Pancreas (tissue), 10 donors: ENCODE results near the gene DCAF11. TPM values are rescaled to one million over a fixed set of nuclear protein-coding genes. Genes with fewer than 3 reads are reported as not detected.
A peak's percentile ranks its signal among the peaks of the same experiment; 100 is the strongest.

ENCODE experiments used
- ATAC-seq, 4 donors: fragments of 200-7000 bp; cut with Tn5 transposase; one replicate each; pipeline versions ENCODE4 v1.8.0 to v1.9.1; 2020; ENCODE audit warnings: mild to moderate bottlenecking in 4 of 4, moderate library complexity in 4 of 4
- DNase-seq, 6 donors: peaks; one replicate each; pipeline ENCODE4 v3.0.0-alpha.2; 2020
- FAIRE-seq: peaks from 2 replicates; lab custom pipeline; 2012; peaks lifted over from hg19 to GRCh38; lab: Jason Lieb, UNC
- H3K27ac ChIP-seq, 4 donors: fragments of 200-600 bp; sonication (generic); 1 replicate in 3 of 4; 2 replicates in 1 of 4; pipeline versions ENCODE4 v1.5.0 to v1.8.0; 2020
- H3K27me3 ChIP-seq, 4 donors: fragments of 200-600 bp; one replicate each; pipeline ENCODE4 v1.8.0; 2021
- H3K36me3 ChIP-seq, 3 donors: fragments of 200-600 bp; sonication (generic) in 1 of 3; one replicate each; pipeline versions ENCODE4 v1.5.0 to v1.8.0; 2020 to 2021
- H3K4me1 ChIP-seq, 3 donors: fragments of 200-600 bp; one replicate each; pipeline ENCODE4 v1.8.0; 2021
- H3K4me3 ChIP-seq, 4 donors: fragments of 200-600 bp; sonication (generic) in 2 of 4; one replicate each; pipeline versions ENCODE4 v1.5.0 to v1.8.0; 2020 to 2021
- H3K9me3 ChIP-seq, 4 donors: fragments of 200-600 bp; one replicate each; pipeline ENCODE4 v1.8.0; 2021
- CTCF ChIP-seq, 4 donors: fragments of 200-600 bp; sonication (generic) in 3 of 4; IDR thresholded peaks; one replicate each; pipeline versions ENCODE4 v1.5.0 to v1.8.0; 2021; ENCODE audit warnings: antibody characterized with exemption in 4 of 4
- WGBS, 2 donors: extraction: QIAGEN DNeasy Blood & Tissue Kit; methylation state at CpG; one replicate each; pipeline ENCODE4 v1.1.7; 2013; 5-methylcytosine and 5-hydroxymethylcytosine counted together
- intact Hi-C, 3 donors: fragments of 100-400 bp; cut with DNase I; formaldehyde crosslinking; loops; one replicate each; pipeline versions ENCODE4 v1.11.1 to v1.14.2; 2022
- polyA plus RNA-seq, 2 donors: library from polyadenylated mRNA; stranded (reverse); fragments of 200-250 nt; gene quantifications; one replicate each; pipeline ENCODE4 v1.2.3, GENCODE V29; 2013
- total RNA-seq, 6 donors: library from RNA; stranded (reverse); fragmentation: NEBNext Ultra II Directional in 4 of 6; extraction: Animal tissue kit (Norgen Biotek cat#: 25700) in 4 of 6; gene quantifications; one replicate each; pipeline versions ENCODE4 v1.2.1 to v1.2.4, GENCODE V29; 2021 to 2023
- donor health status: healthy with polysubstance abuse.
- donor health status: DM: no; HTN: no; CAD: no; lungs with moderate emphysema.
- donor health status: DM: no; HTN: no; CAD: no.
- donor health status: control.
- donor health status: control.
- donor health status: Bipolar disorder and iron deficiency.
- donor health status: DM: yes; HTN: yes; CAD: no.
- donor health status: DM: no; HTN: no; CAD: no.
- donor health status: DM: no; HTN: no; CAD: no.
- donor health status: DM: yes; HTN: yes; CAD: no.

Gene DCAF11
- total and polyA plus RNA-seq, 8 donors: 34.2 to 78.9 (median 56.0) TPM

DNA sequence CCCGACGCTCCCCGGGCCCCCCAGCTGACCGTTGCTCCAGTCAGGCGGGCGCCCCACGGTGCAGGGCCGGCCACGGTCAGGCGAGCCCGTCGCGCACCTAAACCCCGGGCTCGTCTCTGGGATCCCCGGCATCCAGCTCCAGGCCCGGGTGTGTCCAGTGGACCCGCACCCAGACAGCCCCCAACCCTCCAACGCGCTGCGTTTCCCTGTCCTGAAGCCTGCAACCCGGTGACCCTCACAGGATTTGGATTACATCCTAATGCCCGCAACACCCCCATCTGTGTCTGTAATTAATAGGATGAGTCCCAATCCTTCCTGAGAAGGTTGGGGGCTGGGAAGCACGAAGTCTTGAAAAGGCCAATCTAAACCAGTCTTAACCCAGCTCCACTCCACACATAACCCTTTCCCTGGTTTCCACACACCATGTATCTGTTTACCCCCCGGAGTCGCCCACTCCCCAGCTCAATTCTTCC is 32.8 kb upstream of the DCAF11 start:
- Histone ChIP-seq H3K36me3 (no peaks in the 10 kb centered on the region), H3K27me3 (no peaks in the 10 kb centered on the region), H3K4me1 (peaks cover 0 to 4% (median 0%) of the 10 kb centered on the region in 3 donors), H3K4me3 (peak overlapping the region; percentile 33 to 77 (median 46)), H3K27ac (peak overlapping the region; percentile 35 to 84 (median 78)), H3K9me3 (no peaks in the 10 kb centered on the region)
- intact Hi-C loops: no loop called here
- FAIRE-seq (no peak), DNase-seq (no peak), ATAC-seq (no peak)
- TF ChIP-seq CTCF (IDR thresholded peaks at IDR 0.05): no peak
- WGBS, 2 donors: 16 to 21% methylated on average over 26 of the region's 26 CpGs

DNA sequence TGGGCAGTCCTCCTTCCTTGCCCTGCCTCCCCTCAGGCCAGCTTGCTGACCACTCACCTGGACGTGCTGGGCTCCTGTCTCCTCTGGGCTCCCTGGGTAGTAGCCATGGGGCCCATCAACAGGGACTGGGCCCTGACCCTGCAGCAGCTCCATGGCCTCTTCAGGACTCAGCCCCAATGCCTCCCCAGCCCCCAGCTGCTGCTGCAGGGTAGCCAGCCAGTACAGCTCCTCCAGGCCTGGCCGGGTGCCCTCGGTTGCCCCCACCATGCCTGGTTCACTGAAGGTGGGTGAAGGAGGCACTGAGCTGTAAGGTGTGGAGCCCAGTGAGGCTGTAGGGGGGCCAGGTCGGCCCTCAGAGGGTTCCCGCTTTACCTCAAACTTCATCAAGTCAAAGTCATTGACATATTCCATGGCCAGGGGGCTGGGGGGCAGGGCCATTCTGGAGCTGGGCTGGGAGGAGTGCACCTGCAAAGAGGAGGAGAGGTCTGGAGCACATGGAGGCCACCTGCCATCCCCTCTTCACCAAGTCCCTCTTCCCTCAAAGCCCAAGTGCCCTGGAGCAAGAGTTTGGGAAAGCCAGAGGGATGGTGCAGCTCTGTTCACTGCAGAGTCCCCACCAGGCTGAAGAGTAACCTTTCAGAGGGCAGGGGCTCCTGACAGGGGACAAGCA is 32.0 kb upstream of the DCAF11 start:
- DNase-seq (peak in 1 of 6 donors; percentile 75), FAIRE-seq (no peak), ATAC-seq (no peak)
- WGBS, 2 donors: 90 to 97% methylated on average over 5 of the region's 5 CpGs
- Histone ChIP-seq H3K36me3 (no peaks in the 10 kb centered on the region), H3K27ac (no peak overlapping the region), H3K27me3 (no peaks in the 10 kb centered on the region), H3K4me3 (no peak overlapping the region), H3K4me1 (peaks cover 0 to 4% (median 0%) of the 10 kb centered on the region in 3 donors), H3K9me3 (no peaks in the 10 kb centered on the region)
- intact Hi-C loops: no loop called here
- no peak for TF ChIP-seq CTCF (IDR thresholded peaks at IDR 0.05)

DNA sequence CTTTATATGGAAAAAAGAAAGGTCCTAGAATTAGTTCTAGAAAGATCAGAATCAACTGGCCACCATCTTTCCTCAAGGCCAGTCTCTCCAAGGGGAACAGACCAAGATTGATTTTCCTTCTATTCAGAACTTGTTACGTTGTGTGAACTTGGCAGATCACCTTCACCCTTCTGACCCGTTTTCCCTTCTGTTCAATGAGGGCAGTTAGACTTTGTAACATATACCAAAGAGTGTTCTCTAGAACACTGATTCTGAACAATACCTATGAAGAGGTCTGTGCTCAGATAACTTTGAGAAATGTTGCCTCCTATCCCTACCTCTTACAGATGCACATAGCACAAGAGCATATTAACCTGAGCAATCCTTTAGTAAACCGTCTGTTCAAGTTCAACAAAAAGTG is 31.1 kb upstream of the DCAF11 start:
- Histone ChIP-seq H3K27me3 (no peaks in the 10 kb centered on the region), H3K36me3 (no peaks in the 10 kb centered on the region), H3K27ac (no peak overlapping the region), H3K9me3 (no peaks in the 10 kb centered on the region), H3K4me3 (no peak overlapping the region), H3K4me1 (peaks cover 0 to 4% (median 0%) of the 10 kb centered on the region in 3 donors)
- WGBS, 2 donors: 48 to 68% methylated on average over 3 of the region's 3 CpGs
- no peak for DNase-seq
- no peak for ATAC-seq
- intact Hi-C loops: no loop called here
- no peak for TF ChIP-seq CTCF (IDR thresholded peaks at IDR 0.05)
- no peak for FAIRE-seq

GRCh38 chr14:24084440-24084839 is 30.1 kb upstream of the DCAF11 start:
- no peak overlapping the region for H3K4me3 ChIP-seq
- TF ChIP-seq CTCF (IDR thresholded peaks at IDR 0.05): no peak
- intact Hi-C loops: no loop called here
- peaks cover 0 to 4% (median 0%) of the 10 kb centered on the region in 3 donors for H3K4me1 ChIP-seq
- H3K9me3 ChIP-seq: no peaks in the 10 kb centered on the region
- DNase-seq (no peak), ATAC-seq (no peak), FAIRE-seq (no peak)
- no peak overlapping the region for H3K27ac ChIP-seq
- H3K27me3 ChIP-seq: no peaks in the 10 kb centered on the region
- 94 to 100% methylated on average over 2 of the region's 2 CpGs for WGBS, 2 donors
- no peaks in the 10 kb centered on the region for H3K36me3 ChIP-seq

- no peak for TF ChIP-seq CTCF (IDR thresholded peaks at IDR 0.05)
- Histone ChIP-seq H3K36me3 (no peaks in the 10 kb centered on the region), H3K27ac (no peak overlapping the region), H3K4me3 (no peak overlapping the region), H3K4me1 (peaks cover 0 to 4% (median 0%) of the 10 kb centered on the region in 3 donors), H3K9me3 (no peaks in the 10 kb centered on the region), H3K27me3 (no peaks in the 10 kb centered on the region)
- ATAC-seq: no peak
- DNase-seq: no peak
- intact Hi-C loops: no loop called here
- 92 to 93% methylated on average over 3 of the region's 3 CpGs for WGBS, 2 donors
- FAIRE-seq: no peak
Measured at GRCh38 chr14:24085215-24085614, 29.4 kb upstream of the DCAF11 start.
